Islet of Langerhans (tissue), 1 donor: ENCODE results near the gene TBL1XR1.

ENCODE experiments used
- FAIRE-seq: peaks from one replicate; lab custom pipeline; 2011; peaks lifted over from hg19 to GRCh38; lab: Jason Lieb, UNC

The TBL1XR1 gene

DNA sequence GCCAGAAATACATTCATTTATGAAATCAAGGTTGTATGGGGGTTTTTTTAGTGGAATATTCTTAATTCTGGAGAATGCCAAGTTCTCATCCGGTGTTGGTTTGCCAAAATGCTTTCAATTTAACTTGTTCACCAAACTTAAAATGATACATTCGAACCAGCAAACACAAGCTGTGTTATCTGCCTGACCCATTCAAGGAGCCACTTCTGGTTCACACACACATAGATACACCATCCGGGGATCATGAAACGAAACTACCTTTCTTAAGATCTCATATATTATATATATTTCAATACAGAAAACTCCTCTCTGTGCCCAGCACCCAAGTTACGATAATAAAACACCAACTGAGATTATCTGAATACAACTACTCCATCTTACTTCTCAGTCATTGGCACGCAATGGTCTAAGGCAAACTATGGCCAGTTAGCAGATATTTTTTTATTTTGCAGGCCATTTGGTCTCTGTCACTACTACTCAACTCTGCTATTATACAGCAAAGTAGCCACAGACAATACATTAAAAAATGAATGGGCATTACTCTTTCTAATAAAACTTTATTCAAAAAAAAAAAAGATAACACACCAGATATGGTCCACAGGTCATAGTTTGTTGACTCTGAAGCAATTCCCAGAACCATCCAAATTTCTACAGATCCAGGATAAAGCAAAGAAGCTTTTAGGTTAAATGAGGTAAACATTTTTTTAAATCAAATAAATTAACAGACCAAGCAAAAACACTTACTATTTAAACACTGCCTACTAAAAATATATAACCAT is 89.6 kb downstream of the TBL1XR1 start:
- no peak for FAIRE-seq

DNA sequence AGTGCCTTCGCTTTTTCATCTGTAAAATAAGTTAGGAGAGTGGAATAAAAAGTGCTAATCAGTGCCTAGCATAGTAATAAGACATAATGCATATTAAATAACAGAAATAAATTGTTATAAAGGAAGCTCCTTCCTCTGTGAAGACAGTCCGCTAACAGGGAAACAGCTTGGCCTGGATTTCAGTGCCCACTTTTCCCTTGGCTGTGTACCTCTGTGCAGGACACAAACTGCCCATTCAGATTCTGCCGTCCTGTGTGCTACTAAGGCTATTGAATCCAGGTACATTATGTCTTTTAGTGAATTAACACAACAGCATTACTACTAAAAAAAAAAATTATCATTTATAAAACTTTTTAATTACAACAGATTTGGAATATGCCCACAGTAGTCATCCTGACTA is 90.7 kb downstream of the TBL1XR1 start:
- FAIRE-seq = no peak

DNA sequence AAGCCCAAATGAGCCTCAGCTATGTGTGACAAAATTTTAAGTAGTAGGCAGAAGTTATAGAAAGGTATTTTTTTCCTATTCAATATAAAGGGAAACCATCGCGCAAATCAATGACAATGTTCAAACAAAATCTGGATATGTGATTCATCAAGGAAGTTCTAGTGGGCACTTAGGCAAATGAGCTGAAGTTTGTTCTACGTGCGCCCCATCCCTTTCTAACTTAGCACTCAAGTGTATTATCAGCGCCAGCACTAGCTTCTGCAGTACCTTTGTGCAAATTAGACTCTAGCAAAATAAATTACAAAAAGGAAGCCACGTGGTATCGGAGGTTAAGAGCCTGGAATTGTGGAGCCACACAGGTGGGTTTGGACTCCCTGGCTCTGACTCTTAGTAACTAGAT is 91.1 kb downstream of the TBL1XR1 start:
- no peak for FAIRE-seq

GRCh38 chr3:177105623-177106022 is 91.7 kb downstream of the TBL1XR1 start:
- no peak for FAIRE-seq

- FAIRE-seq = no peak
Observed at GRCh38 chr3:177104299-177104992, 92.8 kb downstream of the TBL1XR1 start.

DNA sequence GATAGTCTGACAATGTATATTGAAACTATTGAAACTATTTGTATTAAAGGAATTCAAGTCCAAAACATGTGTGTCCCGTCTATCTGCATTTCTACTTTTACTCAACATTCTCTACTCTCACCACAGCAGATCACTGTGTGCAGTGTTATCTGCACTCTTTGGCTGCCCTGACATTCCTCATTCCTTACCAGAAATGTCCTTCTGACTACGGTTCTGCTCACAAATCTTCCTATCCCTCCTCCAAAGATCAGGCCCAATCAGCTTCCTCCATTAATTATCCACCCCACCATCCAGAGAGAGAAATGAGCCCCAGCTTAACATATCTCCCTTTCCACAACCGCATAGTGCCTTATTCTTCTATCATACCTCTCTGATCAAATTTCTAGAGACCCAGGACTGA is 94.7 kb downstream of the TBL1XR1 start:
- FAIRE-seq = no peak

DNA sequence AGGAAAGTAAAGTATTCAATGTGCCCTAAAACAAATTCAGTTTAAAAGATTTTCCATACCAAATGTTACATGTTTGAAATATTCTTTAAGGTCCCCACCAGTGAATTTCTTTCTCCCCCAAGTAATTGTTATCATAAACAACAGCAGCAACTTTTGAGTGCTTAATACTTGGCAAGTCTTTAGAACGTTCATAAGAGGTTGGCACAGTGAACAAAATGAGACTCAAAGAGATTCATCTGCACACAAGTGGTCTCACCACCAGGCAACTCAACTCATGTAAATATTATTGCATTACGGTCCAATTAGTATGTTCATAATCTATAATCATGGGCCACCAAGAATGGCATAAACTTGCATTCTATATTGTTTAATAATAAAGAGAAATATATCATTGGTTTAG is 98.7 kb downstream of the TBL1XR1 start:
- no peak for FAIRE-seq

GRCh38 chr3:177096615-177097014 is 100.7 kb downstream of the TBL1XR1 start:
- FAIRE-seq = no peak

- no peak for FAIRE-seq
Observed at GRCh38 chr3:177093966-177094365, 103.3 kb downstream of the TBL1XR1 start.

- FAIRE-seq = no peak
Observed at GRCh38 chr3:177089901-177090300, 107.4 kb downstream of the TBL1XR1 start.

DNA sequence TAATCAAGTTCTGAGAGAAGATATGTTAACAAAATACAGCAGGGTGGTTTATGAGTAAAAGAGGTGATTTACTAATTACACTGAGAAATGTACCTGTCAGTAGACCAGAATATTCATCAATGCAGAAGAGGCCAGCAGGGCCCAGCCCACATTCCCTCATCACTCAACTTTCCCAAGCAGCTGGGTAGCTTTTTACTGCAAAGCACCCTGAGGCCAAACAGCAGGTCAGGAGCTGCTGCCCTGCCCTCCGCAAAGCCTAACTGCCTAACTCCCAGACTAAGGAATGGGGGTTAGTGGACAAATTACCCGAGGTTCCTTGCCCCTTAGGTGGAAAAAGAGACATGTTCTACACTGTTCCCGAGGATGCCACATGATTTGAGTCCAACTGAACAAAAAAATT is 108.2 kb downstream of the TBL1XR1 start:
- no peak for FAIRE-seq

GRCh38 chr3:177085794-177086193 is 111.5 kb downstream of the TBL1XR1 start:
- FAIRE-seq = no peak

GRCh38 chr3:177084616-177085015 is 112.7 kb downstream of the TBL1XR1 start:
- FAIRE-seq = no peak

DNA sequence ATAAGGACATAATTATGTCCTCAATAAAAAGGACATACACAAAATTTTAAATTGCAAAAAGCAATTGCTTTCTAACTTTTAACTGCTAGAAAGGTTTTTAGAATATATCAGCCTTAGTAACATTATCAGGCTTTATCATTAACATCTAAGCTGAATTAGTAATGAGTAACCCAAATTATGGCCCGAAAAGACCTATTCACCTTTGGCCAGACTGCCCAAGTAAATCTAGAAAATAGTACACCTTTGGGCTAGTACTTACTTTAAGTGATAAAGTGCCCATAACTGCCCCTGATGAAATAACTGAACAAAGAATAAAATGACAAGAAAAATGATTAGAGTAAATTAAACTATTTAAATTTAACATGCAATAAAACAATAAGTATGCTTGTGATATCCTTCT is 117.2 kb downstream of the TBL1XR1 start:
- FAIRE-seq = peak; percentile 73

DNA sequence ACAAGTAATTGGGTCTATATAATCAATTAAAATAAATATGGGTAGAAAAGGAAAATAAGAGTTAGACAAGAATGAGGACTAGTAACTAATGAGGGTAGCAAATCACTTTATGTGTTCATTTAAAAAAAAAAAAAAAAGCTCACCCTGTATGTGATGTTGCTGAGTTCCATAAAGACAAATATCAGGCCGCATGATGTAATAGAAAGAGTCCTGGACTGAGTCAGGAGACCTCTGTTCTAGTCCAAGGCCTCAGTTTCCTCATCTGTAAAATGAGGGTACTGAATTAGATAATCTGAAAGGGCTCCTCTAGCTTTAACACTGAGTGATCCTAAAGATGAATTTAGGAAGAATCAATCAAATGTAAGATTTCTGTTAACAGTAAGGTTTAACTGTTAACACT is 117.6 kb downstream of the TBL1XR1 start:
- no peak for FAIRE-seq

DNA sequence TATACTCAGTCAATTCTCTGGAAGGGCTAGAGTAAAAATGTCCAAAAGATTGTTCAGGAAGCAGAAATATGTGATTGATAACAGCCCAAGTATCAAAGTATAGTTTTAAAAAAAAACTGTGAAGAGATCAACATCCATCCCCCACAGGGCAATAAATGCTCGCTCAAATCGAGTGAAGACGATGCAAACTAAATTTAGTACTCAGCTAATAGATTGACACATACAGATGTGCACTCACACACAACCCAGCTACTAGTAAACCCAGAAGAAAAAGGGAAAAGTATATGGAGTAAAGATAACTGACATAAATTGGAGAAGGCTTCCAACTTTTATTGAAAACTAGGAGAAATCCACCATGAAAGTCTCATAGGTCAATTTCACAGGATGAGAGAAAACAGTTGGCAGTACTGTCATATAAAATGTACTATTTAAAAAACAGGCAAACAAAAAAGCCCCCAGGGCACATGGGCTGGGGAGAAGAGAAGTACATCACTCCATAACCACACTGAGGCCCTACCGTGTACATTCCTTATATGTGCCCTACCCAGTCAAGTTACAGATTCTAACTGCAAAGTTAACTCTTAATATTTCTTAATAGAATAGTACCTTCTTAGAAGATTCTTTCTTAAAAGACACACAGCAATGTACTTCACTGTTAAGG is 125.7 kb downstream of the TBL1XR1 start:
- FAIRE-seq = no peak

GRCh38 chr3:177069514-177070329 is 127.6 kb downstream of the TBL1XR1 start:
- FAIRE-seq = peak; percentile 96

DNA sequence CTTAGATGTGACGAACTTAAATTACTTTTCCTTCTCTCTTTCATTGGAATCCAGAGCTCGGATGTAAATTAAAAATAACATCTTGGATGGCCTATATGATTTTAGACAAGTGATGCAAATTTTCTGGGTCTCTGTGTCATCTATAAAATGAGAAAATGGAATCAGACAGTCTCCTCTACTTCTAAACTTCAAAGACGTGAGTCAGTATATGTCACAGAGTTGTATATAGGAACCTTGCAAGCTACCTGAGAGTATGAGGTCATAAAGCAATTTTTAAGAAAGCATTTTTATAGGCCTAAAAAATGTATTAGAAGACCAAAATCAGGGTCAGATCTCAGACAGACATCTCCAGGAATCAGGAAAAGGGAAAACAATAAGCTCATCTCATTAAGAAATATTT is 128.3 kb downstream of the TBL1XR1 start:
- FAIRE-seq = no peak

DNA sequence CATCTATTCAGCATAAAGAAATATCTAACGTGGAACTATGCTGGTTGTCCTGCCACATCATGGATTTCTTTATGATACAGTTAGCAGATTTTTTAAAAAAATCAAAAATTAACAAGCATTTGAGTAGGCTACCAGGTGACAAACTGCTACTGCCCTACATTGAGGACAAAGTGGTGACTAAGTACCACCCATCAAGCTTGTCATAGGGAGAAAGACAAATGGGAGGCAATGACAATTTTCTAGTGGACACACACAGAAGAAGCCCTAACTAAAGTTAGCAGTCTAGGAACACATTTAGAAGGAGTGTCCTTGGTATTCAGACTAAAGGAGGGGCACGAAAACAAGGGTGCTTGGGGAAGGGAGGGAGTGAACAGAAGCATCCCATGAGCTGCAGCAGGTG is 131.2 kb downstream of the TBL1XR1 start:
- no peak for FAIRE-seq

DNA sequence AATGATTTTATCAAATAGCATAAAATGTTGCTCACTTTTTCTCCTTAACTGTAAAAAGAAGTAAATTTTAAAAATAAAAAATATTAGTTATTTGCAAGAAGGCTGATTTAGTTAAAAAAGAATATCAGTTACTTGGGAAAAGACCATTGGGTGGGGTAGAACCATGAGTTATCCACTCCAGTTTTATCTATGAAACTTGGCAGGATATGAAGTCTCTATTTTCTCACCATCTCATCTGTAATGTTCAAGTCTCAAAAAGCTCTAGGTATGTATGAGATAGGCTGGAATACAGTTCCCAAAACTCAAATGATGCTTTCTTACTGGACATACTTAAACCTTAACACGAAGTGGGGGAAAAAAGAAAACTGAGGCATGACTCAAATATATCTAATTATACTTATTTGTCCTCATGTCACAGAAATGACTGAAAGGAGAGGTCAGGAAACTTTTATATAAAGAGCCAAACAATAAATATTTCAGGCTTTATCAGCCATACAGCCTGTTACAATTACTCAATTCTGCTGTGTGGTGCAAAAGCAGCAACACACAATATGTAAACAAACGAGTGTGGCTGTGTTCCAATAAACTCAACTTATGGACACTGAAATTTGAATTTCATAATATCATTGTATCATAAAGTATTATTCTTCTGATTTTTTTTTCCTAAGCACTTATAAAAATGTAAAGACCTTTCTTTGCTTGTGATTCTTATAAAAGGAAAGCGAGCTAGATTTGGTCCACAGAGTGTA is 131.8 kb downstream of the TBL1XR1 start:
- FAIRE-seq = no peak

DNA sequence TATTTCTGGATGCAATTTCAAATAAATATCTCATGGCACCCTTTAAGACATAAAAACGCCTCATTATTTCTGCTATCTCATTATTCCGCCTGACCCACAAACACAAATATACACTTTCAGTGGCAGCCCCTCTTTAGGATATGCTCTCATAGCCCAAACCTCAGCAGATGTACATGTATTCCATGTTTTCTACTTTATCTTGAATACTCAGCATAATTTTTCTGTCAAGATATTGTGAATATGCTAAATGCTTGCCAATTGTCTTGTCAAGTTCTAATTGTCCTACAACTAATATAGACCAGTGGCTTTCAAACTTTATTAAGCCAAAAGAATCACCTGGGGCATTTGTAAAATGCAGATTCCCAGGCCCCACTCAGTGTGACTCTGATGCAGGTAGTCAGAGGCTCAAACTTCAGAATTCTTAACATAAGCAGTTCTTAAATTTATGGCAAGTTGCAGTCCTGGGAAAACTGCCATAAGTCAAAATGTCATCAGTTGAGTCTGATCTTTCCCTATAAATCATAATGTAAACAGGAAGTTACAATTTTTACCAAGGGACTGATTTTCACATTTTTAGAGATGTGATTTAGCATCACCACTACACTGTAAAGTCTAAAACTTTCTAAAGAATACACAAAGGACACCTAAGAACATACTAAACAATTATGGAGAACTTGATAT is 135.1 kb downstream of the TBL1XR1 start:
- no peak for FAIRE-seq
